ENCODE data around the gene ACOT11. TPM values are rescaled to one million over a fixed set of nuclear protein-coding genes. Genes with fewer than 3 reads are reported as not detected.

The ACOT11 gene
- total and polyA plus RNA-seq, 9 of the 15 experiments (the other 6 are each of a cell fraction or from before 2014, with no cell fraction given) = 0.04 to 1.2 (median 0.64) TPM; not detected in 2

DNA sequence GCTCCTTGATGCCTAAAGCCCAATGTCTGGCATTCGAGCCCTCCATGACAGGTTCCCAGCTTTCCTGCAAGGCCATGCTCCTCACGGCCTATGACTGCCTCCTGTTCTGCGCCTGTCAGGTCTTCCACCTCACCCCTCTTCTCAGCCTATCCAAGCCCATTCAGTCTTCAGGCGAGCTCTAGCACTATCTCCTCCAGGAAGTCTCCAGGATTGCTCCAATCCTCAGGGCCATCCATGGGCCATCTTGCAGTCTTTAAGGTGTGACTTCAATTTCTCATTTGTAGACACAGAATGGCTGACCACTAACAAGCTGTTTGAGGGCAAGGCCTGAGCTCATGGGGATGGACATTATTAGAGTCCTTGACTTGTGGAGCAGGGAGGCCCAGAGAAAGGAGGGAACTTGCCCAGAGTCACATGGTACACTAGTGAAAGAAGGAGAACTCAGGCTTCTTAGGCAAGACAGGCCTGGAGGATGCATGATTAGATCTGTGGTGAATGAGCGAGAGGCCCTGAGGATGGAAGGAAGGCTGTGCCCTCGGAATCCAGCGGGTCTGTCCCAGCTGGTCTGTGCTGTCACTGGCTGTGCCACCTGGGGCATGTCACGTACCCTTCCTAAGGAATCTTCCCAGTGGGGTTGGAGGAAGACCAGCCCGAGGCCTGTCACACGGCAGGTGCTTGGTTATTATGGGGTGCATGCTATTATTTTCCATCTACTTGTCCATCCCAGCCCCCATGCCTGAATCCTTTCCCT, 1.2 kb upstream of the ACOT11 start (continued):
- TF ChIP-seq, protein P1, sequence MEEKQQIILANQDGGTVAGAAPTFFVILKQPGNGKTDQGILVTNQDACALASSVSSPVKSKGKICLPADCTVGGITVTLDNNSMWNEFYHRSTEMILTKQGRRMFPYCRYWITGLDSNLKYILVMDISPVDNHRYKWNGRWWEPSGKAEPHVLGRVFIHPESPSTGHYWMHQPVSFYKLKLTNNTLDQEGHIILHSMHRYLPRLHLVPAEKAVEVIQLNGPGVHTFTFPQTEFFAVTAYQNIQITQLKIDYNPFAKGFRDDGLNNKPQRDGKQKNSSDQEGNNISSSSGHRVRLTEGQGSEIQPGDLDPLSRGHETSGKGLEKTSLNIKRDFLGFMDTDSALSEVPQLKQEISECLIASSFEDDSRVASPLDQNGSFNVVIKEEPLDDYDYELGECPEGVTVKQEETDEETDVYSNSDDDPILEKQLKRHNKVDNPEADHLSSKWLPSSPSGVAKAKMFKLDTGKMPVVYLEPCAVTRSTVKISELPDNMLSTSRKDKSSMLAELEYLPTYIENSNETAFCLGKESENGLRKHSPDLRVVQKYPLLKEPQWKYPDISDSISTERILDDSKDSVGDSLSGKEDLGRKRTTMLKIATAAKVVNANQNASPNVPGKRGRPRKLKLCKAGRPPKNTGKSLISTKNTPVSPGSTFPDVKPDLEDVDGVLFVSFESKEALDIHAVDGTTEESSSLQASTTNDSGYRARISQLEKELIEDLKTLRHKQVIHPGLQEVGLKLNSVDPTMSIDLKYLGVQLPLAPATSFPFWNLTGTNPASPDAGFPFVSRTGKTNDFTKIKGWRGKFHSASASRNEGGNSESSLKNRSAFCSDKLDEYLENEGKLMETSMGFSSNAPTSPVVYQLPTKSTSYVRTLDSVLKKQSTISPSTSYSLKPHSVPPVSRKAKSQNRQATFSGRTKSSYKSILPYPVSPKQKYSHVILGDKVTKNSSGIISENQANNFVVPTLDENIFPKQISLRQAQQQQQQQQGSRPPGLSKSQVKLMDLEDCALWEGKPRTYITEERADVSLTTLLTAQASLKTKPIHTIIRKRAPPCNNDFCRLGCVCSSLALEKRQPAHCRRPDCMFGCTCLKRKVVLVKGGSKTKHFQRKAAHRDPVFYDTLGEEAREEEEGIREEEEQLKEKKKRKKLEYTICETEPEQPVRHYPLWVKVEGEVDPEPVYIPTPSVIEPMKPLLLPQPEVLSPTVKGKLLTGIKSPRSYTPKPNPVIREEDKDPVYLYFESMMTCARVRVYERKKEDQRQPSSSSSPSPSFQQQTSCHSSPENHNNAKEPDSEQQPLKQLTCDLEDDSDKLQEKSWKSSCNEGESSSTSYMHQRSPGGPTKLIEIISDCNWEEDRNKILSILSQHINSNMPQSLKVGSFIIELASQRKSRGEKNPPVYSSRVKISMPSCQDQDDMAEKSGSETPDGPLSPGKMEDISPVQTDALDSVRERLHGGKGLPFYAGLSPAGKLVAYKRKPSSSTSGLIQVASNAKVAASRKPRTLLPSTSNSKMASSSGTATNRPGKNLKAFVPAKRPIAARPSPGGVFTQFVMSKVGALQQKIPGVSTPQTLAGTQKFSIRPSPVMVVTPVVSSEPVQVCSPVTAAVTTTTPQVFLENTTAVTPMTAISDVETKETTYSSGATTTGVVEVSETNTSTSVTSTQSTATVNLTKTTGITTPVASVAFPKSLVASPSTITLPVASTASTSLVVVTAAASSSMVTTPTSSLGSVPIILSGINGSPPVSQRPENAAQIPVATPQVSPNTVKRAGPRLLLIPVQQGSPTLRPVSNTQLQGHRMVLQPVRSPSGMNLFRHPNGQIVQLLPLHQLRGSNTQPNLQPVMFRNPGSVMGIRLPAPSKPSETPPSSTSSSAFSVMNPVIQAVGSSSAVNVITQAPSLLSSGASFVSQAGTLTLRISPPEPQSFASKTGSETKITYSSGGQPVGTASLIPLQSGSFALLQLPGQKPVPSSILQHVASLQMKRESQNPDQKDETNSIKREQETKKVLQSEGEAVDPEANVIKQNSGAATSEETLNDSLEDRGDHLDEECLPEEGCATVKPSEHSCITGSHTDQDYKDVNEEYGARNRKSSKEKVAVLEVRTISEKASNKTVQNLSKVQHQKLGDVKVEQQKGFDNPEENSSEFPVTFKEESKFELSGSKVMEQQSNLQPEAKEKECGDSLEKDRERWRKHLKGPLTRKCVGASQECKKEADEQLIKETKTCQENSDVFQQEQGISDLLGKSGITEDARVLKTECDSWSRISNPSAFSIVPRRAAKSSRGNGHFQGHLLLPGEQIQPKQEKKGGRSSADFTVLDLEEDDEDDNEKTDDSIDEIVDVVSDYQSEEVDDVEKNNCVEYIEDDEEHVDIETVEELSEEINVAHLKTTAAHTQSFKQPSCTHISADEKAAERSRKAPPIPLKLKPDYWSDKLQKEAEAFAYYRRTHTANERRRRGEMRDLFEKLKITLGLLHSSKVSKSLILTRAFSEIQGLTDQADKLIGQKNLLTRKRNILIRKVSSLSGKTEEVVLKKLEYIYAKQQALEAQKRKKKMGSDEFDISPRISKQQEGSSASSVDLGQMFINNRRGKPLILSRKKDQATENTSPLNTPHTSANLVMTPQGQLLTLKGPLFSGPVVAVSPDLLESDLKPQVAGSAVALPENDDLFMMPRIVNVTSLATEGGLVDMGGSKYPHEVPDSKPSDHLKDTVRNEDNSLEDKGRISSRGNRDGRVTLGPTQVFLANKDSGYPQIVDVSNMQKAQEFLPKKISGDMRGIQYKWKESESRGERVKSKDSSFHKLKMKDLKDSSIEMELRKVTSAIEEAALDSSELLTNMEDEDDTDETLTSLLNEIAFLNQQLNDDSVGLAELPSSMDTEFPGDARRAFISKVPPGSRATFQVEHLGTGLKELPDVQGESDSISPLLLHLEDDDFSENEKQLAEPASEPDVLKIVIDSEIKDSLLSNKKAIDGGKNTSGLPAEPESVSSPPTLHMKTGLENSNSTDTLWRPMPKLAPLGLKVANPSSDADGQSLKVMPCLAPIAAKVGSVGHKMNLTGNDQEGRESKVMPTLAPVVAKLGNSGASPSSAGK (IDR thresholded peaks at IDR 0.05) = peak; percentile 36; the same call in 1 of the 2 replicates
- TF ChIP-seq MTA1 (IDR thresholded peaks at IDR 0.05; ENCODE audit: borderline replicate concordance) (no peak), FOXJ3 (CRISPR knock-in tag; IDR thresholded peaks at IDR 0.05) (no peak), L3MBTL2 (IDR thresholded peaks at IDR 0.05) (peak; percentile 63), HMGN3 (IDR thresholded peaks at IDR 0.05; ENCODE audit: borderline replicate concordance, extremely low read depth, insufficient read length, low read depth, low read length) (no peak), BCOR (IDR thresholded peaks at IDR 0.05) (no peak), CEBPB (tag; IDR thresholded peaks at IDR 0.05) (peak; percentile 69), ZBTB7A (IDR thresholded peaks at IDR 0.05; ENCODE audit: borderline replicate concordance, control insufficient read depth, low read depth, low read length) (no peak), IFI16 (CRISPR knock-in tag; IDR thresholded peaks at IDR 0.05) (no peak), EP300 (IDR thresholded peaks at IDR 0.05; ENCODE audit: low read length) (no peak)
- TF ChIP-seq, protein P2, sequence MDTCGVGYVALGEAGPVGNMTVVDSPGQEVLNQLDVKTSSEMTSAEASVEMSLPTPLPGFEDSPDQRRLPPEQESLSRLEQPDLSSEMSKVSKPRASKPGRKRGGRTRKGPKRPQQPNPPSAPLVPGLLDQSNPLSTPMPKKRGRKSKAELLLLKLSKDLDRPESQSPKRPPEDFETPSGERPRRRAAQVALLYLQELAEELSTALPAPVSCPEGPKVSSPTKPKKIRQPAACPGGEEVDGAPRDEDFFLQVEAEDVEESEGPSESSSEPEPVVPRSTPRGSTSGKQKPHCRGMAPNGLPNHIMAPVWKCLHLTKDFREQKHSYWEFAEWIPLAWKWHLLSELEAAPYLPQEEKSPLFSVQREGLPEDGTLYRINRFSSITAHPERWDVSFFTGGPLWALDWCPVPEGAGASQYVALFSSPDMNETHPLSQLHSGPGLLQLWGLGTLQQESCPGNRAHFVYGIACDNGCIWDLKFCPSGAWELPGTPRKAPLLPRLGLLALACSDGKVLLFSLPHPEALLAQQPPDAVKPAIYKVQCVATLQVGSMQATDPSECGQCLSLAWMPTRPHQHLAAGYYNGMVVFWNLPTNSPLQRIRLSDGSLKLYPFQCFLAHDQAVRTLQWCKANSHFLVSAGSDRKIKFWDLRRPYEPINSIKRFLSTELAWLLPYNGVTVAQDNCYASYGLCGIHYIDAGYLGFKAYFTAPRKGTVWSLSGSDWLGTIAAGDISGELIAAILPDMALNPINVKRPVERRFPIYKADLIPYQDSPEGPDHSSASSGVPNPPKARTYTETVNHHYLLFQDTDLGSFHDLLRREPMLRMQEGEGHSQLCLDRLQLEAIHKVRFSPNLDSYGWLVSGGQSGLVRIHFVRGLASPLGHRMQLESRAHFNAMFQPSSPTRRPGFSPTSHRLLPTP (IDR thresholded peaks at IDR 0.05; ENCODE audit: borderline replicate concordance, extremely low read depth, insufficient read length) = no peak
- TF ChIP-seq, protein P3, sequence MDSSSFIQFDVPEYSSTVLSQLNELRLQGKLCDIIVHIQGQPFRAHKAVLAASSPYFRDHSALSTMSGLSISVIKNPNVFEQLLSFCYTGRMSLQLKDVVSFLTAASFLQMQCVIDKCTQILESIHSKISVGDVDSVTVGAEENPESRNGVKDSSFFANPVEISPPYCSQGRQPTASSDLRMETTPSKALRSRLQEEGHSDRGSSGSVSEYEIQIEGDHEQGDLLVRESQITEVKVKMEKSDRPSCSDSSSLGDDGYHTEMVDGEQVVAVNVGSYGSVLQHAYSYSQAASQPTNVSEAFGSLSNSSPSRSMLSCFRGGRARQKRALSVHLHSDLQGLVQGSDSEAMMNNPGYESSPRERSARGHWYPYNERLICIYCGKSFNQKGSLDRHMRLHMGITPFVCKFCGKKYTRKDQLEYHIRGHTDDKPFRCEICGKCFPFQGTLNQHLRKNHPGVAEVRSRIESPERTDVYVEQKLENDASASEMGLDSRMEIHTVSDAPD (CRISPR knock-in tag; IDR thresholded peaks at IDR 0.05) = no peak
